Prostate gland (tissue), 2 donors: ENCODE data around the gene STKLD1.

Experiments used
- POLR2A ChIP-seq: fragments of 450-650 bp; IDR thresholded peaks from one replicate; pipeline ENCODE4 v1.6.1; 2016; ENCODE audit warnings: antibody characterized with exemption, mild to moderate bottlenecking
- POLR2AphosphoS5 ChIP-seq: sonication (generic); formaldehyde crosslinking; IDR thresholded peaks from one replicate; pipeline ENCODE4 v1.6.1; 2017; ENCODE audit warnings: antibody characterized with exemption
- TF ChIP-seq, protein P1 (sequence below), 4 experiments: fragments of 200-600 bp in 2 of 4; fragments of 450-650 bp in 2 of 4; sonication (generic) in 2 of 4; IDR thresholded peaks; 1 replicate in 3 of 4; 2 replicates in 1 of 4; pipeline ENCODE4 v1.5.1; 2016 to 2019; ENCODE audit warnings: antibody characterized with exemption in 4 of 4, mild to moderate bottlenecking in 2 of 4, moderate library complexity in 2 of 4

GRCh38 chr9:133379153-133380086 lies 3.3 kb downstream of the STKLD1 start:
- TF ChIP-seq, protein P1, sequence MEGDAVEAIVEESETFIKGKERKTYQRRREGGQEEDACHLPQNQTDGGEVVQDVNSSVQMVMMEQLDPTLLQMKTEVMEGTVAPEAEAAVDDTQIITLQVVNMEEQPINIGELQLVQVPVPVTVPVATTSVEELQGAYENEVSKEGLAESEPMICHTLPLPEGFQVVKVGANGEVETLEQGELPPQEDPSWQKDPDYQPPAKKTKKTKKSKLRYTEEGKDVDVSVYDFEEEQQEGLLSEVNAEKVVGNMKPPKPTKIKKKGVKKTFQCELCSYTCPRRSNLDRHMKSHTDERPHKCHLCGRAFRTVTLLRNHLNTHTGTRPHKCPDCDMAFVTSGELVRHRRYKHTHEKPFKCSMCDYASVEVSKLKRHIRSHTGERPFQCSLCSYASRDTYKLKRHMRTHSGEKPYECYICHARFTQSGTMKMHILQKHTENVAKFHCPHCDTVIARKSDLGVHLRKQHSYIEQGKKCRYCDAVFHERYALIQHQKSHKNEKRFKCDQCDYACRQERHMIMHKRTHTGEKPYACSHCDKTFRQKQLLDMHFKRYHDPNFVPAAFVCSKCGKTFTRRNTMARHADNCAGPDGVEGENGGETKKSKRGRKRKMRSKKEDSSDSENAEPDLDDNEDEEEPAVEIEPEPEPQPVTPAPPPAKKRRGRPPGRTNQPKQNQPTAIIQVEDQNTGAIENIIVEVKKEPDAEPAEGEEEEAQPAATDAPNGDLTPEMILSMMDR (IDR thresholded peaks at IDR 0.05): no peak
- TF ChIP-seq POLR2A (no peak), POLR2AphosphoS5 (no peak)
